Neutrophil (primary cell): ENCODE results near the gene BANF1.
A peak's percentile ranks its signal among the peaks of the same experiment; 100 is the strongest.

ENCODE experiments used
- H3K27ac ChIP-seq: fragments of 200-600 bp; sonication (generic); 2 replicates; pipeline ENCODE4 v1.5.1; 2016; ENCODE audit warnings: mild to moderate bottlenecking, moderate library complexity
- H3K27me3 ChIP-seq: fragments of 200-600 bp; sonication (generic); 2 replicates; pipeline ENCODE4 v1.6.0; 2016; ENCODE audit warnings: mild to moderate bottlenecking
- H3K36me3 ChIP-seq: fragments of 200-600 bp; sonication (generic); 2 replicates; pipeline ENCODE4 v1.5.1; 2017
- H3K4me1 ChIP-seq, 2 experiments: fragments of 200-600 bp in 1 of 2; sonication (generic) in 1 of 2; 1 replicate in 1 of 2; 2 replicates in 1 of 2; pipeline versions ENCODE4 v1.5.1 to v1.6.1; 2013 to 2016; ENCODE audit warnings: low read depth in 1 of 2, low read length in 1 of 2, mild to moderate bottlenecking in 1 of 2, moderate library complexity in 1 of 2; ENCODE audit not compliant: control insufficient read depth in 1 of 2, insufficient read depth in 1 of 2
- H3K4me3 ChIP-seq, 2 experiments: fragments of 200-600 bp in 1 of 2; sonication (generic) in 1 of 2; 1 replicate in 1 of 2; 2 replicates in 1 of 2; pipeline ENCODE4 v1.5.1; 2013 to 2016; ENCODE audit warnings: low read depth in 1 of 2, low read length in 1 of 2, mild to moderate bottlenecking in 1 of 2, moderate library complexity in 1 of 2
- H3K9me3 ChIP-seq: fragments of 200-600 bp; sonication (generic); 2 replicates; pipeline ENCODE4 v1.5.1; 2016
- TF ChIP-seq, protein P1 (sequence below): fragments of 200-600 bp; sonication (generic); IDR thresholded peaks from 2 replicates; pipeline ENCODE4 v1.5.1; 2016; ENCODE audit warnings: antibody characterized with exemption

Gene BANF1

DNA sequence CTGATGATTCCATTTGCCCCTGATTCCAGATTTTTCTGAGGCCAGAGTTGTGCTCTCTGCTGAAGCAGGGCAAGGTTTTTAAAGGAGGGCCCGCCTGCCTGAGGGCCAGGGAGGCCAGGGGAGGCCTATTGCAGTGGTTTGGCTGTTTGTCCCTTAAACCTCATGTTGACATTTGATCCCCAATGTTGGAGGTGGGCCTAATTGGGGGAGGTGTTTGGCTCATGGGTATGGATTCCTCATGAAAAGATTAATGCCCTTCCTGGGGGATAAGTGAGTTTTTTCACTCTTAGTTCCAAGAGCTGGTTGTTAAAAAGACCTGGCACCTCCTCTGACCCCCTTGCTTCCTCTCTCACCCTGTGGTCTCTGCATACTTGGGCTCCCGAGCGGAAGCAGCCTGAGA lies 37.5 kb downstream of the BANF1 start:
- no peaks in the 10 kb centered on the region for H3K4me1 ChIP-seq
- H3K4me3 ChIP-seq = no peak overlapping the region
- H3K27ac ChIP-seq = no peak overlapping the region
- TF ChIP-seq, protein P1, sequence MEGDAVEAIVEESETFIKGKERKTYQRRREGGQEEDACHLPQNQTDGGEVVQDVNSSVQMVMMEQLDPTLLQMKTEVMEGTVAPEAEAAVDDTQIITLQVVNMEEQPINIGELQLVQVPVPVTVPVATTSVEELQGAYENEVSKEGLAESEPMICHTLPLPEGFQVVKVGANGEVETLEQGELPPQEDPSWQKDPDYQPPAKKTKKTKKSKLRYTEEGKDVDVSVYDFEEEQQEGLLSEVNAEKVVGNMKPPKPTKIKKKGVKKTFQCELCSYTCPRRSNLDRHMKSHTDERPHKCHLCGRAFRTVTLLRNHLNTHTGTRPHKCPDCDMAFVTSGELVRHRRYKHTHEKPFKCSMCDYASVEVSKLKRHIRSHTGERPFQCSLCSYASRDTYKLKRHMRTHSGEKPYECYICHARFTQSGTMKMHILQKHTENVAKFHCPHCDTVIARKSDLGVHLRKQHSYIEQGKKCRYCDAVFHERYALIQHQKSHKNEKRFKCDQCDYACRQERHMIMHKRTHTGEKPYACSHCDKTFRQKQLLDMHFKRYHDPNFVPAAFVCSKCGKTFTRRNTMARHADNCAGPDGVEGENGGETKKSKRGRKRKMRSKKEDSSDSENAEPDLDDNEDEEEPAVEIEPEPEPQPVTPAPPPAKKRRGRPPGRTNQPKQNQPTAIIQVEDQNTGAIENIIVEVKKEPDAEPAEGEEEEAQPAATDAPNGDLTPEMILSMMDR = no peak
- H3K9me3 ChIP-seq = no peaks in the 10 kb centered on the region
- no peaks in the 10 kb centered on the region for H3K36me3 ChIP-seq
- H3K27me3 ChIP-seq = peaks cover 7% of the 10 kb centered on the region

DNA sequence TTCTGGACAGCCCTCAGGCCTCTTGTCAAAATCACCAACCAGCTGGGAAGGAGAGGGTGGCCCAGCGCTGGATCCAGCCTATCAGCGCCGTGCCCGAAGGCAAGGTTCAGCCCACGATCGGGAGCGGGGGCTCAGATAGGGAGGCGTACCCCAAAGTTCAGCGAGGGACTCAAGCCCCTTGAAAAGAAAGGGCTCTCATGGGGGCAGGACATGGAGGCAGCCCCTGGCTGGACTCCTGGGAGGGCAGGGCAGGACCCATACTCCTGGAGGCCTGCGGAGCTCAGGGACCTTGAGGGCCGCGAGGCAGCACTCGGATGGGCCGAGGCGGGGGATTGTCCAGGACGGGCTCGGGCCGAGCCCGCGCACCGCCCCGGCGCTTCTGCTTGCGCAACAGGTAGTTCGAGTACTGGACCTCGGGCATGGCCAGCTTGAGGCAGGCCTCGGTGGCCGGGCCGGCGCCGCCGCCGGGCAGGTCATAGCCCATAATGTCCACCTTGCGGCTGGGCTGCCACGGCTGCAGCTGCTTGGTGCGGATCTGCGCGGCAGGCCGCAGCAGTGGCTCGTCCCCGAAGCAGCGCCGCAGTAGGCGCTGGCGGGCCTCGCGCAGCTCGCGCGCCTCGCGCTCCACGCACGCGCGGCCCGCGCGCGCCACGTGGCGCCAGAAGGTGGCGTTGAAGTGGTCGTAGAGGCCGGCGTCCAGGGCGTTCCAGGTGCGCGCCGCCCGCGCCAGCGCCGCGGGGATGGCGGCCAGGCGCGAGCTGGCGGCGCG lies 40.1 kb downstream of the BANF1 start:
- H3K4me1 ChIP-seq = peaks cover 0 to 7% of the 10 kb centered on the region in 2 experiments
- H3K27me3 ChIP-seq = peaks cover 16% of the 10 kb centered on the region
- TF ChIP-seq, protein P1 = no peak
- no peak overlapping the region for H3K4me3 ChIP-seq
- H3K27ac ChIP-seq = no peak overlapping the region
- no peaks in the 10 kb centered on the region for H3K9me3 ChIP-seq
- H3K36me3 ChIP-seq = no peaks in the 10 kb centered on the region

DNA sequence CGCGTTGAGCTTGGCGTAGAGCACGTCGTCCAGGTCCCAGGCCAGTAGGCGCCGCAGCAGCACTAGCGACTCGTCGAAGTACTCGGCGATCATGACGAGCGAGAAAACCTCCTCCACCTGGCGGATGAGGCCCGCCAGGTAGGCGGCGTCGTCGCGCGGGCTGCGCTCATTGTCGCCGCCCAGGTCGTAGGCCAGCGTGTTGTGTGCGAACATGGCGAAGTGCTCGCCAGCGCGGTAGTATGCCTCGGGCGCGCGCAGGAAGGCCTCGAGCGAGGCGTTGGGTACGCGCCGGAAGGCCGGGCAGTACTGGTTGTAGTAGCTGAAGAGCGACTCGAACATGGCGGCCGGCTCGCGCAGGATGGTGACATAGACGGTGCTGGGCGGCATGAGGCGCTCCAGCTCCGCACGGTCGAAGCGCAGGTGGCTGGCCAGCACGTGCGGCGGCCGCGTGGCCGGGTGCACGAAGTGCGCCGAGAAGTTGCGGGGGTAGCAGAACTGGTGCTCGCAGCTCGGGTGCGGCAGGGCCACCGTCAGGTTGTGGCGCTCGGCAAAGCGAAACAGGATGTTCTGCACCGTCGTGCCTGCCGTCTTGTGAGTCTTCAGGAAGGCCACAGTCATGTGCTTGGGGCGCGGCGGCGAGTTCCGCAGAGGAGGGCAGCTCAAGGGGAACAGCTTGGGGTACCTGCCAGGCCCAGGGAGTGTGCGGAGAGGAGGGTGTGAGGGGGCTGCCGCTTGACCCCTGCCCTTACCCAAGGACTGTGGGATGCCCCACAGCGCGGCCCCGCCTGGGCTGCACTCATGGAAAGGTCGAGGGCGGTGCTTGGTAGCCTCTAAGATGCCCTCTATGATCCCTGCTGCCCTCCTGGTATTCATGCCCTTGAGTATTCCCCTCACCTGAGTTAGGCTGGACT lies 40.9 kb downstream of the BANF1 start:
- Histone ChIP-seq H3K4me1 (peaks cover 0 to 7% of the 10 kb centered on the region in 2 experiments), H3K27me3 (peaks cover 24% of the 10 kb centered on the region), H3K4me3 (no peak overlapping the region), H3K36me3 (no peaks in the 10 kb centered on the region), H3K27ac (no peak overlapping the region), H3K9me3 (no peaks in the 10 kb centered on the region)
- TF ChIP-seq, protein P1 = no peak

DNA sequence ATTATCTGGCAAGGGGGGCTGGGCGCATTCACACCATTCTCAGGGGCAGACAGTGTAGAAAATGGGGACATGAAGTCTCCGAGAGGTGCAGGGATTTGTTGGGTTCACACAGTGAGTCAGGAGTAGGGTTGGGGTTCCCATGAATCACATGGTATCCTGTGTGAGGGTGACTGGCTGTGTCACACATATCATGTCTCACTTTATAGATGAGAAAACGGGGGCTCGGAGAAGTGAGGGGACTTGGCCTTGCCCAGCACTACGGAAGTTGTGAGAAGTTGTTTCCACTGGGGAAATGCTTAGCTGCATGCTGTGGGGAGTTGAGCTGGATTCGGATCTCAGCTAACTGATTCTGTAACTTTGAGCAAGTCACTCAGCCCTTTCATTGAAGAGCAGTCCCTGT lies 42.5 kb downstream of the BANF1 start:
- H3K27ac ChIP-seq = no peak overlapping the region
- peaks cover 39% of the 10 kb centered on the region for H3K27me3 ChIP-seq
- peaks cover 0 to 7% of the 10 kb centered on the region in 2 experiments for H3K4me1 ChIP-seq
- H3K9me3 ChIP-seq = no peaks in the 10 kb centered on the region
- H3K4me3 ChIP-seq = no peak overlapping the region
- TF ChIP-seq, protein P1 = no peak
- no peaks in the 10 kb centered on the region for H3K36me3 ChIP-seq

DNA sequence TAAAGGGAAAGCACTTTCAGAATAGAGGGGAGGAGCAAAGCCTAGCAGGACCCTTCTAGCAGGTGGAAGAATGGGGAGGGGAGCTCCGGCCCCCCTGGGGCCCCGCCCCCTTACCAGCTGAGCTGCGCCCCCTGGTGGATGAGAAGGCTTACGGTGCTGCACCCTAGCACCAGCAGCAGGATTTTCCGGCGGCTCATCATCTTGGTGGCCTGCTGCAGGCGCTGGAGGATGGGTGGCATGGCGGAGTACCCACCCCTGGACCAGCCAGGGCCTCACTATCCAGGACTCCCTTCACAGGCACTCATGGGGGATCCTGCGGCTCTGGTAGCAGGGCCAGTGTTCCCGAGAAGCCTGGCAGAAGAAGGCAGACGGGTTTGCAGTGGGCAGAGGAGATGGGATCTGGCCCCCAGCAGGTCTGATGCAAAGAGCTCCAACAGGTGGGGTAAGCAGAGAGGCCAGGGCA lies 42.9 kb downstream of the BANF1 start:
- H3K4me3 ChIP-seq = no peak overlapping the region
- no peak overlapping the region for H3K27ac ChIP-seq
- TF ChIP-seq, protein P1 = peak; percentile 79
- peaks cover 42% of the 10 kb centered on the region for H3K27me3 ChIP-seq
- no peaks in the 10 kb centered on the region for H3K36me3 ChIP-seq
- H3K9me3 ChIP-seq = no peaks in the 10 kb centered on the region
- peaks cover 0 to 7% of the 10 kb centered on the region in 2 experiments for H3K4me1 ChIP-seq
